GM19397 (cell line): Measurements from ENCODE around the gene ZNF324.
"Not testable (repeated sequence)": the region's sequence is repeated elsewhere in the genome, so short reads cannot be mapped to it uniquely, and the experiment has no call there.

Experiments used
- ATAC-seq: cut with Tn5 transposase; IDR thresholded peaks from one replicate; pipeline ENCODE4 v1.9.1; 2021; ENCODE audit warnings: mild to moderate bottlenecking, moderate library complexity; ENCODE audit not compliant: unreplicated experiment

Gene ZNF324

DNA sequence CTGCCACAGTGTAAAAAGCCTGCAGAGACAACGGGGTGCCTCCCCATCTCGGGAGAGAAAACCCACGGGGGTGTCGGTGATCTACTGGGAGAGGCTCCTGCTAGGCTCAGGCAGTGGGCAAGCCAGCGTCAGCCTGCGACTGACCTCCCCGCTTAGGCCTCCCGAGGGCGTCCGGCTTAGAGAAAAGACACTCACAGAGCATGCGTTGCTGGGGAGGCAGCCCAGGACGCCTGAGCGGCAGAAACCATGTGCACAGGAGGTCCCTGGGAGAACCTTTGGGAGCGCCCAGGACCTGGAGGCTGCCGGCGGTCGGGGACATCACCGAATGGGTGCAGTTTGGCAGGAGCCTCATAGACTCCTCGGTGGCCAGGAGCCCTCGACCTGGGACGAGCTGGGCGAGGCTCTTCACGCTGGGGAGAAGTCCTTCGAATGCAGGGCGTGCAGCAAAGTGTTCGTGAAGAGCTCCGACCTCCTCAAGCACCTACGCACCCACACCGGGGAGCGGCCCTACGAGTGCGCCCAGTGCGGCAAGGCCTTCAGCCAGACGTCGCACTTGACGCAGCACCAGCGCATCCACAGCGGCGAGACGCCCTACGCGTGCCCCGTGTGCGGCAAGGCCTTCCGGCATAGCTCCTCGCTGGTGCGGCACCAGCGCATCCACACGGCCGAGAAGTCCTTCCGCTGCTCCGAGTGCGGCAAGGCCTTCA lies 4.1 kb downstream of the ZNF324 start:
- ATAC-seq = not testable (repeated sequence)

DNA sequence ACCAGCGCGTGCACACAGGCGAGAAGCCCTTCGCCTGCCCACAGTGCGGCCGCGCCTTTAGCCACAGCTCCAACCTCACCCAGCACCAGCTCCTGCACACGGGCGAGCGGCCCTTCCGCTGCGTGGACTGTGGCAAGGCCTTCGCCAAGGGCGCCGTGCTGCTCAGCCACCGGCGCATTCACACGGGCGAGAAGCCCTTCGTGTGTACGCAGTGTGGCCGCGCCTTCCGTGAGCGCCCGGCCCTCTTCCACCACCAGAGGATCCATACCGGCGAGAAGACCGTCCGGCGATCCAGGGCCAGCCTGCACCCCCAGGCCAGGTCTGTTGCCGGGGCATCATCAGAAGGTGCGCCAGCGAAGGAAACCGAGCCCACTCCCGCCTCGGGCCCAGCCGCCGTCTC lies 4.9 kb downstream of the ZNF324 start:
- ATAC-seq = no peak

DNA sequence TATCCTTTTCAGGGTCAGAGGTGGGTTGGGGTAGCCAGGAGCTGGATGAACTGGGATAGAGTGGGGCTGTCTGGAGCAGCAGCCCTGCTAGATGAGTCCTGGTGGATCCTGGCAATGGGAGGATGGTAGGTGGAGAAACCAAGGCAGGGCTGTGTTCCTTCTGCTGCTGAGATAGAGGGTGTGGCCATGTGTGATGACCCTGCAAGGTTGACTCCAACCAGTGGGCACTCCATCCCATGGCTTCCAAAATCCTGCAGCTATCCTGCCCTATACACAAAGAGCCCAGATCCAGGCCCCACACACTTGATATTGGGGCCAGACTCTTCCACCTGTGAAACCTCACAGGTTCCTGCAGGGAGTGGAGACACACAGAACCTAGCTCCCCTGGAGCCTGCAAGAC lies 6.9 kb downstream of the ZNF324 start:
- no peak for ATAC-seq

DNA sequence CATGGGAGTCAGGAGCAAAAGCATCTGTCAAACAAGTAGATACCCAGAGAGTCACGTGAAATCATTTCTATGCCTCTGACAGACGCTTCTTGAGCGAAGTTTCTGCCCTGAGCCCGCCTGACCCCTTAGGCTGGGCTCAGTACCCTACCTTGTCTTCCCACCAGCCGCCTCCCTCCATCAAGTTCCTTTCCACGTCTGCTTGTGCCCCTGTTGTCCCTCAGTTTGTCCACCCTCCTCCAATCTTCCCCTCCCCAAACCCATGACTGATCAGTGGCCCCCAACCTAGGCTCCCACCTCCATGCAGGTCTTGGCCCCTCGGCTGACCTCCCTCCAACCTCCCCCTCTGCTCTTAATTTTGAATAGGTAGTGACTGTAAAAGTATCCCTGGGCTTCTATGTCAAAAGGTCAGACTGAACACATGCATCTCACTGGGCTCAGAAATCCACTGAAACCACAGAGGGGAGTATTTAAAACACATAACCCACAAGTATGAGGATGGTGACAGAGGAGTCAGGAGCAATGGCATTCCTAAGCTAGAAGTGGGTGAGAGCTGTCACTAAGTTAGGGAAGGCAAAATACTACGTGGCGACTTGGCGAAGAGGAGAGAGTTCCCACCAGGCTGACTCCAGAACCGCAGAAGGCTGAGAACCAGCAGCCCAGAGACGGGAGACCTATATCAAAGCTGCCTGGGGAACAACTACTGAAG lies 7.6 kb downstream of the ZNF324 start:
- no peak for ATAC-seq

DNA sequence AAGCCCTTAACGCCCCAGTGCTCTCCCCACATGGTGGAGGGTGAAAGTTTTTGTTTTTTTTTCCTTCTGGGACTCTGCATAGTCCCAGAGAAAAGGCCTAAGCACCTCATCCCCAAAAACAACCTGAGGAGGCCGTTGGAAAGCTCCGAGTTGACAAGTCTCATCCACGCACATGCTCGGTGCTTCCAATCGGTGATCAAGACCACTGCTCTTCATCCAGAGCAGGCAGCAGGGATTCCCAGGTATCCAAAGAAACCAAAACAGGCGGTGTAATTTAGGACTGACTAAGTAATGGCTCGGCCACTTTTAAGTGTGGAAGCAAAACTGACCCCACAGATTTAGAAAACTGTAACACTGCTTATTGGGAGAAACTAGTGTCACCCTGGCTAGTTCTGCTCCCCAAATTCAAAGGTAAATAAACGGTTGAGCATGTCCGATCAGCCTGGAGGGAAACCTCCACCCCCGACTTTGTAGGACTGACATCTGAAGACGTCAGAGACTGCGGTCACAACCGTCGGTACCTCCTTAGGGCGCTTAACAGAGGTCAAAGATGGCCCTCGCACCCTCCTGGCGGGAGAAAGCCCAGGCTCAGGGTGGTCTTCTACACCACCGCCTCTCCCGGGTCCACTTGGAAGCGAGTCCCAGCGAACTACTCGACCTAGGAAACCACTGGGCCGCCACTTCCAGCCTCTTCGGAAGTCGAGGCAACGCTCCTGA lies 8.3 kb downstream of the ZNF324 start:
- ATAC-seq = no peak

GRCh38 chr19:58475714-58476497 lies 9.0 kb downstream of the ZNF324 start, which contains the start of gene ZNF446:
Gene ZNF446 (plus strand): TSS chr19:58476352. CDS start chr19:58477219, 867 bp downstream.
- peak; percentile 79 for ATAC-seq

- ATAC-seq = no peak
Observed at GRCh38 chr19:58476498-58477015, 9.7 kb downstream of the ZNF324 start.

DNA sequence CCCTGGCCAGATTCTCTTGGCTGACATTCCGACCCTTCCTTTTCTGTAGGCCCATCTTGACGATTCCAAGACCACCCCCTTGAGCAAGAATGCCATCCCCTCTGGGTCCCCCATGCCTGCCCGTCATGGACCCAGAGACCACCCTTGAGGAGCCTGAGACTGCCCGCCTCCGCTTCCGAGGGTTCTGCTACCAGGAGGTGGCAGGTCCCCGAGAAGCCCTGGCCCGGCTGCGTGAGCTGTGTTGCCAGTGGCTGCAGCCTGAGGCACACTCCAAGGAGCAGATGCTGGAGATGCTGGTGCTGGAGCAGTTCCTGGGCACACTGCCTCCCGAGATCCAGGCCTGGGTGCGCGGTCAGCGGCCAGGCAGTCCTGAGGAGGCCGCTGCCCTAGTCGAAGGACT lies 10.2 kb downstream of the ZNF324 start:
- no peak for ATAC-seq

- ATAC-seq = no peak
Observed at GRCh38 chr19:58477871-58478270, 11.0 kb downstream of the ZNF324 start.

GRCh38 chr19:58479303-58479702 lies 12.4 kb downstream of the ZNF324 start:
- no peak for ATAC-seq

- no peak for ATAC-seq
Observed at GRCh38 chr19:58479736-58480480, 13.0 kb downstream of the ZNF324 start.

DNA sequence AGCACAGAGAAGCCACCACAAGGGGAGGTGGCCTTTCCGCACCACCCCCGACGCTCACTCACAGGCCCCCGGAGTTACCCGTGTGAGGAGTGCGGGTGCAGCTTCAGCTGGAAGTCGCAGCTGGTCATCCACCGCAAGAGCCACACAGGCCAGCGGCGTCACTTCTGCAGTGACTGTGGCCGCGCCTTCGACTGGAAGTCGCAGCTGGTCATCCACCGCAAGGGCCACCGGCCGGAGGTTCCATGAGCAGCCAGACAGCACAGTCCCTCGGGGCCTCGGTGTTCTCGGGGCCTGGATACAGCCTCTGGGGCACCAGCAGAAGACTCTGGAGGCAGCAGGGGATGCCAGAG lies 13.6 kb downstream of the ZNF324 start:
- ATAC-seq = no peak

DNA sequence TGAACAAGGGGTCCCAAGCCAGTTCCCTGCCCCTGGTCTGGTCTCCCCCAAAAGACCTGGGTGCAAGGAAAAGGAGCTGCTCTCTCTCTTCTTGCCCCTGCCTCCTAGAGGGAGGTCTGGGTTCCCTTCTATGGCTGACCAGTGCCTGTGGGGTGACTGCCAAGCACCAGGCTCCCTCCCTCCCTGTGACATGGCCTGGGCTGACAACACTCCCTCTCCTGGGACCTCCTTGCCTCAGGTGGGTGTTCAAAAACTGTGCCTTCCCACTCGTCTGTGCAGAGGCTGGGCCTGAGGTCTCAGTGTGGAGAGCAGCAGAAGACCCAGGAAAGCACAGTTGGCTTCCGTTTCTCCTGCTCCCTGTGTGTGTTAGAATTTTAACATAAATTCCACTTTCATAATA lies 14.0 kb downstream of the ZNF324 start:
- no peak for ATAC-seq

DNA sequence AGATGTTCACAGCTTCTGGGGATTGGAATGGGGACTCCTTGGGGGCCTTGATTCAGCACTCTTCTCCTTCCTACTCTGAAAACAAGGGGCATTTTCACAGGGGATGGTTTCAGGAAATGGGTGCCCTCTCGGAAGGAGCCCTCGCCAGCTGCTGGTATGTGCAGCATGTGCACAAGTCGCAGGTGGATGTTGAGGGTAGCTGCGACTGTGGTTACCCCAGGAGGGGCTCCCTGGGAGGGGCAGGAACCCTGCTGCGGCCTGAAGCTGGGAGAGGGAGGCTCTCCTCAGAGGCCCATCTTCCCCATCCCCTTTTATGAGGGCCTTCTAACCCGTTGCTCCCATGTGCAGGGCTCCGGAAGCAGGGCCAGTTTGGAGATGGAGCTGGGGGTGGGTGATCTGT lies 15.5 kb downstream of the ZNF324 start:
- ATAC-seq = no peak

DNA sequence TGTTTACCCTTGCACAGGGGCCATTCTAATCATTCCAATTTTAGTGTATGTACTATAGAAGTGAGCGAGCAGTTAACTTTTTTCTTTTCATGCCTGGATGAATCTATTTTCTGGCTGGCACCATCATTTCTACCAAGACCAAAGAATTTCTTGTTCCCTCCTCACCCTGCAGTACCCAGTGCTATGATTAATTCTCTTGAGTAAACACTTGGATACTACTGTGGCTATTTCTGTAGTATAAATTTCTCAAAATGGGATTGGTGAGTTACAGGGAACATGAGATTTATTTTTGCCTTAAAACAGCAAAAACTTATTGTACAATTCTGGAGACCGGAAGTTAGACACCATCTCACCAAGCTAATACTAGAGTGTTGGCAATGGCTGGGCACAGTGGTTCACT lies 16.9 kb downstream of the ZNF324 start:
- no peak for ATAC-seq

DNA sequence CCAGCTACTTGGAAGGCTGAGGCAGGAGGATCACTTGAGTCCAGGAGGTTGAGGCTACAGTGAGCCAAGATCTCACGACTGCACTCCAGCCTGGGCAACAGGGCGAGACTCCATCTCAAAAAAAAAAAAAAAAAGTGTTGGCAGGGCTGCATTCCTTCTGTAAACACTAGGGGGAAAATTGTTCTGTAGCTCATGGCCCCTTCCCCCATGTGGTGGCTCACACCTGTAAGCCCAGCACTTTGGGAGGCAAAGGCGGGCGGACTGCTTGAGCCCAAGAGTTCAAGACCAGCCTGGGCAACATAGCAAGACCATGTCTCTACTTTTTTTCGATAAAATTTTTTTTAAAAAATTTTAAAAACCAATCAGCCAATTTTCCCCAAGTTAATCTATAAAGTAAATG lies 17.5 kb downstream of the ZNF324 start:
- not testable (repeated sequence) for ATAC-seq

DNA sequence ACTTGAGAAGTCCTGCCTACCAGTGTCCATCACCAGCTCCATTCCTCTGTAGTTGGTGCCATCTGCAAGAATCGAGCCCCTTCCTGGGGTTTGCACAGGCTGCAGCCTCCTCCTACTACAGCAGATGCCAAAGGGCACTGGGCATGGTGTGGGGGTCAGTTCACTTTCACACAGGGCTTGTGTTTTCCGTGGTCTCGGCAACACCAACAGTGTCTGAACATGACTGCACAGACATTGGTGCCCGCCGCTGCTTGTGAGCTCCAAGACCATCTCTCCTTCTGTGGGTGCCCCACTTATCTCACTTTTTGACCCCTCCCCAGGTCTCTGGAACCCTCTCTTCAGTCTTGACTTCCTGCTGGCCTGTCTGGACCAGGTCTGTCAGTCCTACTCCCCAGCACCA lies 24.5 kb downstream of the ZNF324 start:
- no peak for ATAC-seq

GRCh38 chr19:58492265-58492664 lies 25.4 kb downstream of the ZNF324 start:
- no peak for ATAC-seq

- no peak for ATAC-seq
Observed at GRCh38 chr19:58497634-58498170, 30.8 kb downstream of the ZNF324 start.
